ENCODE measurements around the gene CLDN2.

DNA sequence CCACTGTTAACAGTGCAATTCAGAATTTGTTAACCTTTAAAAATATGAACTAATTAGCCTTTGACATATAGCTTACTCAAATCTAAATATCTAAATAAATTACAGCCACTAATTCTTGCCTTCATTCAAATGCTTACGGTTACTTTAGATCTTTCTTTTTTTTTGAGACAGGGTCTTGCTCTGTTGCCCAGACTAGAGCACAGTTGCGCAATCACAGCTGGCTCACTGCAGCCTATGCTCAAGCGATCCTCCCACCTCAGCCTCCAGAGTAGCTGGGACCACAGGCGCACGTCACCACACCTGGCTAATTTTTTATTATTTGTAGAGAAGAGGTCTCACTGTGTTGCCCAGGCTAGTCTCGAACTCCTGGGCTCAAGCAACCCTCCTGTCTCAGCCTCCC is 31.0 kb downstream of the CLDN2 start:
- TF ChIP-seq, protein P1, sequence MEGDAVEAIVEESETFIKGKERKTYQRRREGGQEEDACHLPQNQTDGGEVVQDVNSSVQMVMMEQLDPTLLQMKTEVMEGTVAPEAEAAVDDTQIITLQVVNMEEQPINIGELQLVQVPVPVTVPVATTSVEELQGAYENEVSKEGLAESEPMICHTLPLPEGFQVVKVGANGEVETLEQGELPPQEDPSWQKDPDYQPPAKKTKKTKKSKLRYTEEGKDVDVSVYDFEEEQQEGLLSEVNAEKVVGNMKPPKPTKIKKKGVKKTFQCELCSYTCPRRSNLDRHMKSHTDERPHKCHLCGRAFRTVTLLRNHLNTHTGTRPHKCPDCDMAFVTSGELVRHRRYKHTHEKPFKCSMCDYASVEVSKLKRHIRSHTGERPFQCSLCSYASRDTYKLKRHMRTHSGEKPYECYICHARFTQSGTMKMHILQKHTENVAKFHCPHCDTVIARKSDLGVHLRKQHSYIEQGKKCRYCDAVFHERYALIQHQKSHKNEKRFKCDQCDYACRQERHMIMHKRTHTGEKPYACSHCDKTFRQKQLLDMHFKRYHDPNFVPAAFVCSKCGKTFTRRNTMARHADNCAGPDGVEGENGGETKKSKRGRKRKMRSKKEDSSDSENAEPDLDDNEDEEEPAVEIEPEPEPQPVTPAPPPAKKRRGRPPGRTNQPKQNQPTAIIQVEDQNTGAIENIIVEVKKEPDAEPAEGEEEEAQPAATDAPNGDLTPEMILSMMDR (conservative IDR thresholded peaks at IDR 0.05 in 1 of 2, IDR thresholded peaks at IDR 0.05 in 1 of 2; ENCODE audit: extremely low read depth in 1 of 2, insufficient read depth in 1 of 2, low read depth in 1 of 2, low read length in 2 of 2), result no peak
- TF ChIP-seq EZH2 (IDR thresholded peaks at IDR 0.05; ENCODE audit: borderline replicate concordance, low read length), result no peak
